K562 (cell line): ENCODE data around the gene CMTM1. TPM values are rescaled to one million over a fixed set of nuclear protein-coding genes. Genes with fewer than 3 reads are reported as not detected.
A peak's percentile ranks its signal among the peaks of the same experiment; 100 is the strongest.

Source experiments
- ATAC-seq: fragments of 200-7000 bp; cut with Tn5 transposase; 3 replicates; pipeline ENCODE4 v1.9.1; 2020; ENCODE audit warnings: moderate library complexity
- BruUV-seq: library from RNA; stranded (reverse); fragments of 400-500 nt; replicated peaks from 2 replicates; lab custom pipeline; 2021; lab: Mats Ljungman, UMichigan
- CTCF ChIA-PET: fragments of 300-600 bp; formaldehyde crosslinking; extraction: SDS; loops from one replicate; lab custom pipeline; 2021; ENCODE audit warnings: low intra/inter-chr PET ratio; lab: Yijun Ruan, JAX
- POLR2A ChIA-PET: fragments of 300-600, 350-650 bp; sonication (Branson Sonifier 250); formaldehyde crosslinking; extraction: SDS; loops from one replicate; lab custom pipeline; 2021; ENCODE audit warnings: antibody characterized with exemption, inconsistent platforms; lab: Yijun Ruan, JAX
- DNase-seq, 4 experiments: peaks; one replicate each; pipeline versions ENCODE4 v3.0.0 to v3.0.0-alpha.2; 2011 to 2018; ENCODE audit warnings: low spot score in 3 of 4, mixed read lengths in 3 of 4; ENCODE audit errors: extremely low read depth in 1 of 4
- FAIRE-seq: peaks from 2 replicates; lab custom pipeline; 2011; peaks lifted over from hg19 to GRCh38; lab: Jason Lieb, UNC
- H2AFZ ChIP-seq: 2 replicates; pipeline ENCODE4 v1.6.0; 2011; ENCODE audit warnings: low read depth, low read length, control low read depth, inconsistent platforms
- H3K27ac ChIP-seq: fragments of 200-600 bp; 3 replicates; pipeline ENCODE4 v1.8.0; 2011; ENCODE audit warnings: low read depth, mild to moderate bottlenecking, control low read depth, inconsistent platforms, low read length, moderate library complexity, mixed read lengths; ENCODE audit errors: extremely low read depth
- H3K27me3 ChIP-seq, 2 experiments: fragments of 300-600 bp in 1 of 2; 2 replicates in 1 of 2; 3 replicates in 1 of 2; pipeline versions ENCODE4 v1.6.0 to v1.8.0; 2011; ENCODE audit warnings: inconsistent platforms in 2 of 2, low read length in 2 of 2, mild to moderate bottlenecking in 1 of 2, mixed read lengths in 1 of 2, moderate library complexity in 1 of 2; ENCODE audit not compliant: control insufficient read depth in 2 of 2, insufficient read depth in 2 of 2
- H3K36me3 ChIP-seq: fragments of 300-600 bp; 3 replicates; pipeline ENCODE4 v1.8.0; 2011; ENCODE audit warnings: mild to moderate bottlenecking, low read length, inconsistent platforms; ENCODE audit not compliant: control insufficient read depth, insufficient read depth
- H3K4me1 ChIP-seq, 2 experiments: fragments of 200-600 bp in 1 of 2; replicated peaks in 1 of 2; 2 replicates in 1 of 2; 3 replicates in 1 of 2; pipeline versions ENCODE4 v1.5.1 to v1.8.0; 2011; ENCODE audit warnings: inconsistent platforms in 2 of 2, low read length in 2 of 2, mild to moderate bottlenecking in 1 of 2, mixed read lengths in 1 of 2, moderate library complexity in 1 of 2; ENCODE audit not compliant: control insufficient read depth in 2 of 2, insufficient read depth in 2 of 2
- H3K4me2 ChIP-seq: 2 replicates; pipeline ENCODE4 v1.6.1; 2011; ENCODE audit warnings: low read length, control low read depth, inconsistent platforms, mixed read lengths; ENCODE audit not compliant: insufficient read depth
- H3K4me3 ChIP-seq: fragments of 200-600 bp; sonication (generic), shearing (Covaris generic); 2 replicates; pipeline ENCODE4 v1.5.1; 2016; ENCODE audit warnings: control low read depth, inconsistent platforms
- H3K79me2 ChIP-seq: fragments of 200-600 bp; 3 replicates; pipeline ENCODE4 v1.8.0; 2011; ENCODE audit warnings: low read length, inconsistent platforms; ENCODE audit not compliant: control insufficient read depth, insufficient read depth
- H3K9ac ChIP-seq, 2 experiments: 2 replicates each; pipeline versions ENCODE4 v1.6.0 to v1.6.1; 2011; ENCODE audit warnings: low read depth in 2 of 2, low read length in 2 of 2, control low read depth in 1 of 2, inconsistent platforms in 1 of 2, mild to moderate bottlenecking in 1 of 2, mixed read lengths in 1 of 2; ENCODE audit not compliant: insufficient read depth in 1 of 2
- H3K9me1 ChIP-seq: one replicate; pipeline ENCODE4 v1.6.0; 2011; ENCODE audit warnings: inconsistent platforms, mild to moderate bottlenecking, low read length, moderate library complexity; ENCODE audit not compliant: control insufficient read depth, insufficient read depth
- H3K9me3 ChIP-seq: replicated peaks from 2 replicates; pipeline ENCODE4 v1.5.1; 2011; ENCODE audit warnings: low read depth, low read length, inconsistent platforms; ENCODE audit not compliant: control insufficient read depth, insufficient read depth
- H4K20me1 ChIP-seq: replicated peaks from 2 replicates; pipeline ENCODE4 v1.6.1; 2011; ENCODE audit warnings: low read length, inconsistent platforms, mixed read lengths; ENCODE audit not compliant: control insufficient read depth, insufficient read depth
- E2F8 ChIP-seq: fragments of 450-650 bp; IDR thresholded peaks from 2 replicates; pipeline ENCODE4 v1.7.1; 2018; ENCODE audit warnings: mild to moderate bottlenecking, low read depth; ENCODE audit not compliant: partially characterized antibody
- ELF2 ChIP-seq: fragments of 250-450 bp; sonication (Bioruptor Pico); IDR thresholded peaks from 2 replicates; pipeline ENCODE4 v1.5.0; 2021; ENCODE audit warnings: mild to moderate bottlenecking
- ETV1 ChIP-seq: fragments of 450-650 bp; conservative IDR thresholded peaks from 2 replicates; pipeline ENCODE4 v1.6.1; 2016; ENCODE audit warnings: missing genetic modification characterization, control low read depth, low read depth, missing compliant biosample characterization
- MITF ChIP-seq: IDR thresholded peaks from 2 replicates; pipeline ENCODE4 v1.6.1; 2014; ENCODE audit warnings: antibody characterized with exemption
- MYC ChIP-seq, 2 experiments: fragments of 250-450 bp in 1 of 2; sonication (Bioruptor Pico) in 1 of 2; IDR thresholded peaks; 2 replicates each; pipeline versions ENCODE4 v1.5.1 to v1.6.1; 2012 to 2021; ENCODE audit warnings: low read depth in 2 of 2, borderline replicate concordance in 1 of 2, improper control_type of control experiment in 1 of 2, low read length in 1 of 2, mild to moderate bottlenecking in 1 of 2, moderate library complexity in 1 of 2
- SREBF1 ChIP-seq: fragments of 150-350 bp; IDR thresholded peaks from 2 replicates; pipeline ENCODE4 v1.6.1; 2014; ENCODE audit warnings: antibody characterized with exemption, low read depth, low read length, borderline replicate concordance
- TCFL5 ChIP-seq: fragments of 250-450 bp; sonication (Bioruptor Pico); conservative IDR thresholded peaks from 2 replicates; pipeline ENCODE4 v1.6.1; 2021; ENCODE audit warnings: mild to moderate bottlenecking, moderate library complexity, matching md5 sums
- ZNF609 ChIP-seq: sonication (generic); formaldehyde crosslinking; IDR thresholded peaks from 2 replicates; pipeline ENCODE4 v1.8.1; 2023; ENCODE audit warnings: missing genetic modification reagents, mild to moderate bottlenecking, borderline replicate concordance
- WGBS: fragments of 100-300 bp; shearing (Covaris generic); methylation state at CpG from one replicate; pipeline ENCODE4 v1.1.6; 2016; ENCODE audit warnings: low coverage, mixed read lengths; ENCODE audit not compliant: insufficient coverage; ENCODE audit errors: missing lambda C conversion rate; 5-methylcytosine and 5-hydroxymethylcytosine counted together
- in situ Hi-C: fragments of 300-500 bp; cut with MboI; formaldehyde crosslinking; loops from 4 replicates; pipeline ENCODE4 v1.15.0; 2018; ENCODE audit warnings: inconsistent platforms, mixed read lengths
- intact Hi-C: fragments of 100-400 bp; cut with micrococcal nuclease; formaldehyde crosslinking; loops from 2 replicates; pipeline ENCODE4 v1.14.2; 2022
- polyA plus RNA-seq, 8 experiments: library from polyadenylated mRNA; depleted of rRNA in 4 of 8; stranded (reverse) in 5 of 8; unstranded in 3 of 8; fragments of >200 nt; fragmentation: Nextera tagmentation in 2 of 8; fragmentation: Illumina TruSeq in 1 of 8; extraction: Ambion mirVana in 2 of 8; extraction: Trizol in 1 of 8; gene quantifications; 2 replicates each; pipeline versions ENCODE4 v1.2.1 to v1.2.3, GENCODE V29; 2011 to 2014; ENCODE audit warnings: inconsistent platforms in 1 of 8, missing spikeins in 1 of 8
- total RNA-seq, 7 experiments: library from RNA; depleted of rRNA in 6 of 7; stranded (reverse); fragments of >200 nt in 6 of 7; fragmentation: Illumina TruSeq in 2 of 7; extraction: Trizol in 2 of 7; gene quantifications; 2 replicates each; pipeline versions ENCODE4 v1.2.1 to v1.2.3, GENCODE V29; 2011 to 2021; ENCODE audit warnings: low replicate concordance in 1 of 7

The CMTM1 gene
- total and polyA plus RNA-seq, 9 of the 15 experiments (the other 6 are each of a cell fraction or from before 2014, with no cell fraction given) = 0.25 to 2.6 (median 1.1) TPM; not detected in 2

GRCh38 chr16:66516808-66517585 lies 49.2 kb upstream of the CMTM1 start:
- no peaks in the 10 kb centered on the region for H3K27me3 ChIP-seq
- no peaks in the 10 kb centered on the region; the same call in 2 of the 3 replicates for H3K36me3 ChIP-seq
- CTCF ChIA-PET = interaction anchor here (0.9 kb wide), 1 partner anchor 35 kb away, joined by 3 read pairs; no protein-coding TSS in a partner anchor
- H3K4me1 ChIP-seq = peaks cover 29 to 35% of the 10 kb centered on the region in 2 experiments
- H3K9me3 ChIP-seq = no peaks in the 10 kb centered on the region
- H3K9ac ChIP-seq = peak overlapping the region; percentile 85 to 92
- in situ Hi-C loops = no loop called here
- peak; percentile 100 for FAIRE-seq
- intact Hi-C loops = loop anchor here (1.0 to 2.0 kb wide), 3 partner anchors 34 to 111 kb away; partner anchors contain the start of gene TK2
- WGBS = 2% methylated on average over 14 of the region's 15 CpGs
- no peaks in the 10 kb centered on the region for H4K20me1 ChIP-seq
- peak overlapping the region; percentile 75 for H3K4me2 ChIP-seq
- H3K79me2 ChIP-seq = no peaks in the 10 kb centered on the region
- DNase-seq = peak; percentile 95 to 98 (median 96)
- peak overlapping the region; percentile 30 for H3K4me3 ChIP-seq
- POLR2A ChIA-PET = interaction anchor here (1.0 kb wide), 1 partner anchor 61 kb away, joined by 3 read pairs; no protein-coding TSS in a partner anchor
- TSS peak; percentile 99 for BruUV-seq
- H3K9me1 ChIP-seq = no peaks in the 10 kb centered on the region
- peak overlapping the region; percentile 94 for H3K27ac ChIP-seq
- ATAC-seq = peak; percentile 97
- H2AFZ ChIP-seq = peak overlapping the region; percentile 95
- no peak for TF ChIP-seq ZNF609
- TF ChIP-seq TCFL5 (CRISPR knock-in tag) = no peak
- TF ChIP-seq E2F8 = peak; percentile 40
- no peak for TF ChIP-seq ELF2 (CRISPR knock-in tag)
- no peak for TF ChIP-seq SREBF1
- TF ChIP-seq MITF = 0 out of 2 replicates have a peak, but pooled peaks have one; percentile 28
- TF ChIP-seq ETV1 (tag) = peak; percentile 95
- TF ChIP-seq MYC (IDR thresholded peaks at IDR 0.05; ENCODE audit: low read depth, low read length) = peak; percentile 98
- no peak for TF ChIP-seq MYC (CRISPR knock-in tag; IDR thresholded peaks at IDR 0.05; ENCODE audit: borderline replicate concordance, low read depth)
